WTC11 (cell line): ENCODE results near the gene ARMC6. TPM values are rescaled to one million over a fixed set of nuclear protein-coding genes. Genes with fewer than 3 reads are reported as not detected.

Source experiments
- ATAC-seq: fragments of 200-7000 bp; cut with Tn5 transposase; 2 replicates; pipeline ENCODE4 v1.10.0; 2021; ENCODE audit warnings: mild to moderate bottlenecking, moderate library complexity
- CTCF ChIA-PET: fragments of 300-600 bp; sonication (Branson Sonifier 250); formaldehyde crosslinking; loops from one replicate; lab custom pipeline; 2021; ENCODE audit warnings: antibody characterized with exemption; lab: Charles Lee
- POLR2A ChIA-PET: fragments of 350-600 bp; sonication (Branson Sonifier 250); formaldehyde crosslinking; loops from one replicate; lab custom pipeline; 2021; ENCODE audit warnings: antibody characterized with exemption; lab: Charles Lee
- DNase-seq: peaks from one replicate; pipeline ENCODE4 v3.0.0; 2021; ENCODE audit warnings: low spot score
- H3K27ac Mint-ChIP-seq: 2 replicates; pipeline ENCODE4 v1.8.0; 2021; ENCODE audit warnings: mixed read lengths
- H3K27me3 Mint-ChIP-seq: 2 replicates; pipeline ENCODE4 v1.8.0; 2021; ENCODE audit warnings: low read depth, mild to moderate bottlenecking, moderate library complexity, mixed read lengths
- H3K36me3 Mint-ChIP-seq: 2 replicates; pipeline ENCODE4 v1.8.0; 2021; ENCODE audit warnings: mixed read lengths
- H3K4me1 Mint-ChIP-seq: 2 replicates; pipeline ENCODE4 v1.8.0; 2022; ENCODE audit warnings: mixed read lengths
- H3K4me3 Mint-ChIP-seq: 2 replicates; pipeline ENCODE4 v1.8.0; 2021; ENCODE audit warnings: mild to moderate bottlenecking, moderate library complexity, mixed read lengths
- H3K9me3 Mint-ChIP-seq: 2 replicates; pipeline ENCODE4 v1.8.0; 2021; ENCODE audit warnings: mixed read lengths
- ATF3 ChIP-seq: sonication (generic); formaldehyde crosslinking; conservative IDR thresholded peaks from 2 replicates; pipeline ENCODE4 v1.8.1; 2022; ENCODE audit warnings: mild to moderate bottlenecking, missing genetic modification reagents
- CBFB ChIP-seq: sonication (generic); formaldehyde crosslinking; IDR thresholded peaks from 2 replicates; pipeline ENCODE4 v1.8.1; 2022; ENCODE audit warnings: mild to moderate bottlenecking, low read depth, missing genetic modification reagents
- CREM ChIP-seq: sonication (generic); formaldehyde crosslinking; IDR thresholded peaks from 2 replicates; pipeline ENCODE4 v1.8.1; 2022; ENCODE audit warnings: mild to moderate bottlenecking, missing genetic modification reagents, moderate library complexity
- CTCF ChIP-seq: fragments of 200-600 bp; IDR thresholded peaks from 2 replicates; pipeline ENCODE4 v1.8.0; 2022; ENCODE audit warnings: antibody characterized with exemption
- ESRRA ChIP-seq: sonication (generic); formaldehyde crosslinking; IDR thresholded peaks from 2 replicates; pipeline ENCODE4 v1.8.1; 2022; ENCODE audit warnings: mild to moderate bottlenecking, missing genetic modification reagents, borderline replicate concordance
- FOXJ3 ChIP-seq: sonication (generic); formaldehyde crosslinking; IDR thresholded peaks from 2 replicates; pipeline ENCODE4 v1.9.0; 2021; ENCODE audit warnings: missing genetic modification reagents, mild to moderate bottlenecking, borderline replicate concordance
- HMGA2 ChIP-seq: fragments of 250-450 bp; sonication (Bioruptor Pico); IDR thresholded peaks from 2 replicates; pipeline ENCODE4 v1.4.0; 2021; ENCODE audit warnings: mild to moderate bottlenecking, moderate library complexity
- IRF2 ChIP-seq: sonication (generic); formaldehyde crosslinking; IDR thresholded peaks from 2 replicates; pipeline ENCODE4 v1.8.0; 2022; ENCODE audit warnings: low read depth, missing genetic modification reagents, borderline replicate concordance
- JUN ChIP-seq: sonication (generic); formaldehyde crosslinking; IDR thresholded peaks from 2 replicates; pipeline ENCODE4 v1.8.0; 2023; ENCODE audit warnings: mild to moderate bottlenecking, missing genetic modification reagents
- MAX ChIP-seq: sonication (generic); formaldehyde crosslinking; IDR thresholded peaks from 2 replicates; pipeline ENCODE4 v1.8.0; 2022; ENCODE audit warnings: mild to moderate bottlenecking, missing genetic modification reagents
- NFYB ChIP-seq: sonication (generic); formaldehyde crosslinking; conservative IDR thresholded peaks from 2 replicates; pipeline ENCODE4 v1.8.0; 2022; ENCODE audit warnings: low read depth, missing genetic modification reagents
- NR3C1 ChIP-seq: sonication (generic); formaldehyde crosslinking; conservative IDR thresholded peaks from 2 replicates; pipeline ENCODE4 v1.8.1; 2023; ENCODE audit warnings: low read depth, mild to moderate bottlenecking, missing genetic modification reagents
- RELA ChIP-seq: sonication (generic); formaldehyde crosslinking; IDR thresholded peaks from 2 replicates; pipeline ENCODE4 v1.8.1; 2022; ENCODE audit warnings: missing genetic modification reagents, mild to moderate bottlenecking, borderline replicate concordance
- SMAD4 ChIP-seq: sonication (generic); formaldehyde crosslinking; IDR thresholded peaks from 2 replicates; pipeline ENCODE4 v1.8.0; 2022; ENCODE audit warnings: mild to moderate bottlenecking, missing genetic modification reagents
- SOX15 ChIP-seq: fragments of 250-450 bp; sonication (Bioruptor Pico); IDR thresholded peaks from 2 replicates; pipeline ENCODE4 v1.9.0; 2021; ENCODE audit warnings: mild to moderate bottlenecking
- TEAD1 ChIP-seq: sonication (generic); formaldehyde crosslinking; IDR thresholded peaks from 2 replicates; pipeline ENCODE4 v1.8.0; 2022; ENCODE audit warnings: mild to moderate bottlenecking, missing genetic modification reagents
- USF2 ChIP-seq: sonication (generic); formaldehyde crosslinking; IDR thresholded peaks from 2 replicates; pipeline ENCODE4 v1.8.1; 2023; ENCODE audit warnings: mild to moderate bottlenecking, missing genetic modification reagents, moderate library complexity
- ZNF317 ChIP-seq: sonication (generic); formaldehyde crosslinking; IDR thresholded peaks from 2 replicates; pipeline ENCODE4 v1.8.1; 2023; ENCODE audit warnings: low read depth, mild to moderate bottlenecking, moderate library complexity, missing genetic modification reagents, borderline replicate concordance
- ZNF416 ChIP-seq: fragments of 250-450 bp; sonication (Bioruptor Pico); IDR thresholded peaks from 2 replicates; pipeline ENCODE4 v1.9.0; 2021; ENCODE audit warnings: mild to moderate bottlenecking, inconsistent platforms
- ZSCAN18 ChIP-seq: fragments of 250-450 bp; sonication (Bioruptor Pico); IDR thresholded peaks from 2 replicates; pipeline ENCODE4 v2.1.2; 2022; ENCODE audit warnings: mild to moderate bottlenecking, moderate library complexity
- total RNA-seq: library from RNA; stranded (reverse); gene quantifications from 3 replicates; pipeline ENCODE4 v1.2.3, GENCODE V29; 2021
- TF ChIP-seq, protein P1 (sequence below): fragments of 250-450 bp; sonication (Bioruptor Pico); IDR thresholded peaks from 2 replicates; pipeline ENCODE4 v1.9.0; 2021; ENCODE audit warnings: mild to moderate bottlenecking
- TF ChIP-seq, protein P2 (sequence below): fragments of 250-450 bp; sonication (Bioruptor Pico); IDR thresholded peaks from 2 replicates; pipeline ENCODE4 v1.9.0; 2021; ENCODE audit warnings: mild to moderate bottlenecking
- TF ChIP-seq, protein P3 (sequence below): fragments of 250-450 bp; sonication (Bioruptor Pico); conservative IDR thresholded peaks from 2 replicates; pipeline ENCODE4 v1.9.0; 2021; ENCODE audit warnings: mild to moderate bottlenecking

The ARMC6 gene
- total RNA-seq, 1 experiment from 2014 or later = 58.8 TPM

DNA sequence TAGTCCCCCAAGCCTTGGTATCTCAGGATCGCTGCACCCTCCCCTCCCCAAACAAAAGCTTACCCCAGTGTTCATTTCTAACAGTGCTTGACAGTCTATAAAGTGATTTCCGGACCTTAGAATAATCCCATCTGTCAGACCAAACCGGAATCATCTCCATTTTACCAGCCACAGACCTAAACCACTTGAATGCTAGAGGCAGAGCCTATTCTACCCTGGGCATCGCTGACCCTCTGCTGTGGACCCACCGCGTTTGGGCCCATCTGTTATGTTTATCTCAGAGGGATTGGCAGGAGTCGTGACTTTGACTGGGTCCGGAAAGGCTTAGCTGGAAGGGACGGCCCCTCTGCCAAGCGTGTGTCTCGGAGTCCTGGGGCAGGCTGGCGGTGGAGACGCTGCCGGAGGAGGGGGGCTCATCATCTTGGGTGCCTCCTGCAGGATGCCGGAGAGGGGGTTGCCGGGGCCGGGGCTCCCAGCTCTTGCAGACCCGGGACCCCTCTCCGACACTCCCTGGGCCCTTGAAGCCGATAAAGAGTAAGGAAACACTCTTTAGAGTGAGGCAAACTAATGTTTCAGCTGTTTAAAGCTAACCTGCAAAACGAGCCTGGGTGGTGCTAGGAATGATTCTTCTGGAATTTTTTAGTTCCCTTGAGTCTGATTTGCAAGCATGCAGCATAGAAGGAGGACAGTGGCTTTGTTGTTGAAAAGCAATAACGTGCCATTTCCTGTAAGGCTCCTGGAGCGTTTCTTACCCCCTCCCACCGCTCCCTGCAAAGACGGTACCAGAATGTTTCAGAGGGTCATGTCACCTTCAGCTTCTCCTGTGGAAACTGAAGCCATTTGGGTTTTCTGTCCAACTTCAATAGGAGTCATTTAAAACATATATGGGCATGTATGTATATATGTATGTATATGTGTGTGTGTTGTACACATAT, 31.7 kb downstream of the ARMC6 start:
- H3K27ac Mint-ChIP-seq = no peak overlapping the region
- peak overlapping the region; percentile 71 for H3K4me3 Mint-ChIP-seq
- DNase-seq (peak; percentile 35), ATAC-seq (no peak)
- H3K4me1 Mint-ChIP-seq = peaks cover 19% of the 10 kb centered on the region
- H3K36me3 Mint-ChIP-seq = no peaks in the 10 kb centered on the region
- TF ChIP-seq ZSCAN18 (no peak), CTCF (no peak), SMAD4 (CRISPR knock-in tag) (no peak), ZNF416 (no peak), IRF2 (CRISPR knock-in tag) (no peak), ESRRA (no peak), TEAD1 (CRISPR knock-in tag) (no peak), NR3C1 (CRISPR knock-in tag) (no peak), FOXJ3 (CRISPR knock-in tag) (no peak), JUN (CRISPR knock-in tag) (no peak), HMGA2 (CRISPR knock-in tag) (no peak), ZNF317 (CRISPR knock-in tag) (no peak), CBFB (CRISPR knock-in tag) (no peak), SOX15 (CRISPR knock-in tag) (no peak)
- no peaks in the 10 kb centered on the region for H3K9me3 Mint-ChIP-seq
- CTCF ChIA-PET = interaction anchor here (1.0 to 1.8 kb wide), 2 partner anchors 46 to 50 kb away, joined by 3 to 9 read pairs; no protein-coding TSS in a partner anchor
- H3K27me3 Mint-ChIP-seq = peaks cover 76% of the 10 kb centered on the region
- POLR2A ChIA-PET = no interaction called here

- H3K27ac Mint-ChIP-seq = no peak overlapping the region
- CTCF ChIA-PET = interaction anchor here (0.7 to 2.3 kb wide), 4 partner anchors 43 to 158 kb away, joined by 3 to 15 read pairs (median 7); no protein-coding TSS in a partner anchor
- TF ChIP-seq, protein P1, sequence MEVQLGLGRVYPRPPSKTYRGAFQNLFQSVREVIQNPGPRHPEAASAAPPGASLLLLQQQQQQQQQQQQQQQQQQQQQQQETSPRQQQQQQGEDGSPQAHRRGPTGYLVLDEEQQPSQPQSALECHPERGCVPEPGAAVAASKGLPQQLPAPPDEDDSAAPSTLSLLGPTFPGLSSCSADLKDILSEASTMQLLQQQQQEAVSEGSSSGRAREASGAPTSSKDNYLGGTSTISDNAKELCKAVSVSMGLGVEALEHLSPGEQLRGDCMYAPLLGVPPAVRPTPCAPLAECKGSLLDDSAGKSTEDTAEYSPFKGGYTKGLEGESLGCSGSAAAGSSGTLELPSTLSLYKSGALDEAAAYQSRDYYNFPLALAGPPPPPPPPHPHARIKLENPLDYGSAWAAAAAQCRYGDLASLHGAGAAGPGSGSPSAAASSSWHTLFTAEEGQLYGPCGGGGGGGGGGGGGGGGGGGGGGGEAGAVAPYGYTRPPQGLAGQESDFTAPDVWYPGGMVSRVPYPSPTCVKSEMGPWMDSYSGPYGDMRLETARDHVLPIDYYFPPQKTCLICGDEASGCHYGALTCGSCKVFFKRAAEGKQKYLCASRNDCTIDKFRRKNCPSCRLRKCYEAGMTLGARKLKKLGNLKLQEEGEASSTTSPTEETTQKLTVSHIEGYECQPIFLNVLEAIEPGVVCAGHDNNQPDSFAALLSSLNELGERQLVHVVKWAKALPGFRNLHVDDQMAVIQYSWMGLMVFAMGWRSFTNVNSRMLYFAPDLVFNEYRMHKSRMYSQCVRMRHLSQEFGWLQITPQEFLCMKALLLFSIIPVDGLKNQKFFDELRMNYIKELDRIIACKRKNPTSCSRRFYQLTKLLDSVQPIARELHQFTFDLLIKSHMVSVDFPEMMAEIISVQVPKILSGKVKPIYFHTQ (CRISPR knock-in tag) = no peak
- TF ChIP-seq ATF3 (no peak), NFYB (no peak), CREM (CRISPR knock-in tag) (no peak), JUN (CRISPR knock-in tag) (no peak), RELA (no peak), MAX (CRISPR knock-in tag) (no peak), USF2 (CRISPR knock-in tag) (no peak)
- TF ChIP-seq, protein P2, sequence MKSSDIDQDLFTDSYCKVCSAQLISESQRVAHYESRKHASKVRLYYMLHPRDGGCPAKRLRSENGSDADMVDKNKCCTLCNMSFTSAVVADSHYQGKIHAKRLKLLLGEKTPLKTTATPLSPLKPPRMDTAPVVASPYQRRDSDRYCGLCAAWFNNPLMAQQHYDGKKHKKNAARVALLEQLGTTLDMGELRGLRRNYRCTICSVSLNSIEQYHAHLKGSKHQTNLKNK = no peak
- TF ChIP-seq, protein P3, sequence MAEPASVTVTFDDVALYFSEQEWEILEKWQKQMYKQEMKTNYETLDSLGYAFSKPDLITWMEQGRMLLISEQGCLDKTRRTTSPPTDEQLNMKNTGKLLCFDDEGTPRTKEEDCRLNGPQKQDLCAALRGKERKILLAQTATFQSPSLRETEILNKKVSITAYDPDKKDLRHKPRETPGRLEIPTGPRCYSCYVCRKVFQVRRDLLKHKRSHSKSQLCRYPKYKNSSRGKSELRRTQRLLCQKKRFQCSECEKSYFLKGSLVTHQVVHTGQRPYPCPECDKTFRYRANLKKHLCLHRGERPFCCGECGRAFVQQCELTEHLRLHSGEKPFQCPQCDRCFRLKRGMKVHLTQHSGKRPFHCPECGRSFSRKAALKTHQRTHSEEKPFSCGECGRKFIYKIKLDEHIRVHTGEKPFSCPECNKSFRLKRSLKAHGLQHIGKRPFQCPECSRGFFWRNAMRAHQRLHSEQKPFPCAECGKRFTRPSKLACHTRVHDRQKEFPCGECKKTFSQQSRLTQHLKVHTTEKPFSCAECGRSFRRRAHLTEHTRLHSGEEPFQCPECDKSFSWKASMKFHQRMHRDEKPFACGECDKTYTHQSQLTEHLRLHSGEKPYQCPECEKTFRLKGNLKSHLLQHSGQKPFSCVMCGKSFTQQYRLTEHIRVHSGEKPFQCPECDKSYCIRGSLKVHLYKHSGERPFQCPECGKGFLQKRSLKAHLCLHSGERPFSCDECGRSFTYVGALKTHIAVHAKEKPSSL = no peak
Observed at GRCh38 chr19:19067276-19068072, 34.1 kb downstream of the ARMC6 start.

More at GRCh38 chr19:19067276-19068072, 34.1 kb downstream of the ARMC6 start:
- Mint-ChIP-seq H3K27me3 (peaks cover 90% of the 10 kb centered on the region), H3K4me1 (peaks cover 18% of the 10 kb centered on the region), H3K9me3 (no peaks in the 10 kb centered on the region), H3K36me3 (no peaks in the 10 kb centered on the region), H3K4me3 (no peak overlapping the region)
- ATAC-seq (no peak), DNase-seq (no peak)
- POLR2A ChIA-PET = no interaction called here
